Upper lobe of left lung (tissue), 6 donors: ENCODE results near the gene SERPINA1. TPM values are rescaled to one million over a fixed set of nuclear protein-coding genes. Genes with fewer than 3 reads are reported as not detected.
"Not testable (repeated sequence)": the region's sequence is repeated elsewhere in the genome, so short reads cannot be mapped to it uniquely, and the experiment has no call there.

Experiments used
- ATAC-seq, 2 donors: fragments of 200-7000 bp; cut with Tn5 transposase; one replicate each; pipeline ENCODE4 v1.9.1; 2022; ENCODE audit warnings: mild to moderate bottlenecking in 2 of 2, moderate library complexity in 2 of 2; ENCODE audit not compliant: low FRiP score in 2 of 2
- DNase-seq, 2 donors: peaks; one replicate each; pipeline ENCODE4 v3.0.0-alpha.2; 2019 to 2020
- H3K27ac ChIP-seq, 4 donors: fragments of 200-600 bp; sonication (generic); one replicate each; pipeline ENCODE4 v1.5.1; 2016 to 2019
- H3K27me3 ChIP-seq, 4 donors: fragments of 200-600 bp; sonication (generic); one replicate each; pipeline ENCODE4 v1.5.1; 2017 to 2019
- H3K36me3 ChIP-seq, 4 donors: fragments of 200-600 bp; sonication (generic); one replicate each; pipeline ENCODE4 v1.5.1; 2016 to 2019
- H3K4me1 ChIP-seq, 4 donors: fragments of 200-600 bp; sonication (generic); one replicate each; pipeline ENCODE4 v1.5.1; 2018 to 2019
- H3K4me3 ChIP-seq, 4 donors: fragments of 200-600 bp; sonication (generic); one replicate each; pipeline ENCODE4 v1.5.1; 2017 to 2019; ENCODE audit warnings: mild to moderate bottlenecking in 2 of 4, moderate library complexity in 1 of 4
- H3K9me3 ChIP-seq, 4 donors: fragments of 200-600 bp; sonication (generic); one replicate each; pipeline ENCODE4 v1.5.1; 2018 to 2019
- EP300 ChIP-seq, 4 donors: sonication (generic); formaldehyde crosslinking; IDR thresholded peaks; one replicate each; pipeline ENCODE4 v1.5.1; 2017; ENCODE audit warnings: antibody characterized with exemption in 4 of 4, control low read depth in 2 of 4
- POLR2A ChIP-seq, 4 donors: fragments of 450-650 bp; IDR thresholded peaks; one replicate each; pipeline ENCODE4 v1.5.1; 2016 to 2017; ENCODE audit warnings: antibody characterized with exemption in 4 of 4, mild to moderate bottlenecking in 2 of 4
- POLR2AphosphoS5 ChIP-seq, 2 donors: sonication (generic); formaldehyde crosslinking; IDR thresholded peaks; one replicate each; pipeline ENCODE4 v1.5.1; 2017; ENCODE audit warnings: antibody characterized with exemption in 2 of 2
- WGBS, 2 donors: methylation state at CpG; one replicate each; pipeline ENCODE4 v1.1.5; 2017 to 2018; 5-methylcytosine and 5-hydroxymethylcytosine counted together
- total RNA-seq, 6 donors: library from RNA; depleted of rRNA in 4 of 6; stranded (reverse); fragments of >200 nt in 4 of 6; gene quantifications; one replicate each; pipeline versions ENCODE4 v1.1.0 to v1.2.1, GENCODE V29; 2016 to 2021
- TF ChIP-seq, protein P1 (sequence below), 6 experiments: fragments of 450-650 bp in 4 of 6; fragments of 200-600 bp in 2 of 6; sonication (generic) in 2 of 6; IDR thresholded peaks; one replicate each; pipeline ENCODE4 v1.5.1; 2016 to 2019; ENCODE audit warnings: antibody characterized with exemption in 6 of 6
- donor health status: DM: no; HTN: no; CAD: no; lungs with moderate emphysema.
- donor health status: DM: no; HTN: yes; CAD: no; lungs with severe emphysema.

The SERPINA1 gene
- total RNA-seq, 6 donors from 2014 or later: 205 to 1,050 (median 637) TPM

- H3K27ac ChIP-seq: no peak overlapping the region
- ATAC-seq (no peak), DNase-seq (no peak)
- WGBS, 2 donors: 78 to 80% methylated on average over 3 of the region's 3 CpGs
- no peaks in the 10 kb centered on the region for H3K36me3 ChIP-seq
- no peaks in the 10 kb centered on the region for H3K27me3 ChIP-seq
- TF ChIP-seq, protein P1, sequence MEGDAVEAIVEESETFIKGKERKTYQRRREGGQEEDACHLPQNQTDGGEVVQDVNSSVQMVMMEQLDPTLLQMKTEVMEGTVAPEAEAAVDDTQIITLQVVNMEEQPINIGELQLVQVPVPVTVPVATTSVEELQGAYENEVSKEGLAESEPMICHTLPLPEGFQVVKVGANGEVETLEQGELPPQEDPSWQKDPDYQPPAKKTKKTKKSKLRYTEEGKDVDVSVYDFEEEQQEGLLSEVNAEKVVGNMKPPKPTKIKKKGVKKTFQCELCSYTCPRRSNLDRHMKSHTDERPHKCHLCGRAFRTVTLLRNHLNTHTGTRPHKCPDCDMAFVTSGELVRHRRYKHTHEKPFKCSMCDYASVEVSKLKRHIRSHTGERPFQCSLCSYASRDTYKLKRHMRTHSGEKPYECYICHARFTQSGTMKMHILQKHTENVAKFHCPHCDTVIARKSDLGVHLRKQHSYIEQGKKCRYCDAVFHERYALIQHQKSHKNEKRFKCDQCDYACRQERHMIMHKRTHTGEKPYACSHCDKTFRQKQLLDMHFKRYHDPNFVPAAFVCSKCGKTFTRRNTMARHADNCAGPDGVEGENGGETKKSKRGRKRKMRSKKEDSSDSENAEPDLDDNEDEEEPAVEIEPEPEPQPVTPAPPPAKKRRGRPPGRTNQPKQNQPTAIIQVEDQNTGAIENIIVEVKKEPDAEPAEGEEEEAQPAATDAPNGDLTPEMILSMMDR (IDR thresholded peaks at IDR 0.05): no peak
- TF ChIP-seq EP300 (IDR thresholded peaks at IDR 0.05): no peak
- no peak for TF ChIP-seq POLR2A (IDR thresholded peaks at IDR 0.05)
- no peak for TF ChIP-seq POLR2AphosphoS5 (IDR thresholded peaks at IDR 0.05)
- H3K4me1 ChIP-seq: no peaks in the 10 kb centered on the region
- no peak overlapping the region for H3K4me3 ChIP-seq
- H3K9me3 ChIP-seq: no peaks in the 10 kb centered on the region
These were observed 36.0 kb upstream of the SERPINA1 start for GRCh38 chr14:94424371-94424770.

GRCh38 chr14:94423453-94424056 lies 35.2 kb upstream of the SERPINA1 start:
- peak; percentile 78 for ATAC-seq
- H3K36me3 ChIP-seq: no peaks in the 10 kb centered on the region
- TF ChIP-seq, protein P1 (IDR thresholded peaks at IDR 0.05): peak; percentile 29 to 52 (median 42)
- no peak for TF ChIP-seq POLR2AphosphoS5 (IDR thresholded peaks at IDR 0.05)
- WGBS, 2 donors: 14 to 23% methylated on average over 7 to 13 of the region's 13 CpGs
- H3K27me3 ChIP-seq: no peaks in the 10 kb centered on the region
- H3K4me3 ChIP-seq: no peak overlapping the region
- H3K4me1 ChIP-seq: no peaks in the 10 kb centered on the region
- peak in 1 of 2 donors; percentile 75 for DNase-seq
- no peak overlapping the region for H3K27ac ChIP-seq
- no peaks in the 10 kb centered on the region for H3K9me3 ChIP-seq

GRCh38 chr14:94421316-94421715 lies 32.9 kb upstream of the SERPINA1 start:
- Histone ChIP-seq H3K9me3 (no peaks in the 10 kb centered on the region), H3K36me3 (no peaks in the 10 kb centered on the region), H3K27me3 (no peaks in the 10 kb centered on the region), H3K4me3 (no peak overlapping the region), H3K4me1 (no peaks in the 10 kb centered on the region), H3K27ac (no peak overlapping the region)
- DNase-seq: no peak
- TF ChIP-seq, protein P1 (IDR thresholded peaks at IDR 0.05): no peak
- TF ChIP-seq POLR2A (IDR thresholded peaks at IDR 0.05) (no peak), EP300 (IDR thresholded peaks at IDR 0.05) (no peak), POLR2AphosphoS5 (IDR thresholded peaks at IDR 0.05) (no peak)
- WGBS, 2 donors: 68 to 79% methylated on average over 2 of the region's 2 CpGs
- ATAC-seq: no peak

- H3K27ac ChIP-seq, H3K27me3 ChIP-seq, H3K4me1 ChIP-seq, H3K4me3 ChIP-seq, H3K9me3 ChIP-seq, DNase-seq, H3K36me3 ChIP-seq, ATAC-seq: not testable (repeated sequence)
- 84 to 85% methylated on average over 3 of the region's 3 CpGs for WGBS, 2 donors
These were observed 29.2 kb upstream of the SERPINA1 start for GRCh38 chr14:94417497-94418205.

GRCh38 chr14:94412671-94413638 lies 24.6 kb upstream of the SERPINA1 start:
- Histone ChIP-seq H3K9me3 (peaks cover 0 to 4% (median 0%) of the 10 kb centered on the region in 4 donors), H3K27ac (peak overlapping the region in 1 of 4 donors; percentile 21), H3K27me3 (no peaks in the 10 kb centered on the region), H3K4me1 (peaks cover 0 to 13% (median 3%) of the 10 kb centered on the region in 4 donors), H3K36me3 (no peaks in the 10 kb centered on the region), H3K4me3 (no peak overlapping the region)
- WGBS, 2 donors: 58 to 65% methylated on average over 8 of the region's 8 CpGs
- TF ChIP-seq EP300 (IDR thresholded peaks at IDR 0.05) (no peak), POLR2A (IDR thresholded peaks at IDR 0.05) (no peak), POLR2AphosphoS5 (IDR thresholded peaks at IDR 0.05) (no peak)
- TF ChIP-seq, protein P1 (IDR thresholded peaks at IDR 0.05): peak in 3 of 6 experiments; percentile 22 to 36 (median 34)
- peak; percentile 52 to 61 for ATAC-seq
- DNase-seq: peak in 1 of 2 donors; percentile 57
